ENCODE measurements around the gene APOBEC3G. TPM values are rescaled to one million over a fixed set of nuclear protein-coding genes. Genes with fewer than 3 reads are reported as not detected.

Gene APOBEC3G
- total and polyA plus RNA-seq, 9 donors = 2.6 to 5.4 (median 3.4) TPM

GRCh38 chr22:39103431-39103830 is 26.4 kb downstream of the APOBEC3G start:
- no peak for DNase-seq
- Histone ChIP-seq H3K4me1 (ENCODE audit: control insufficient read depth, insufficient read depth, low read length) (peaks cover 4% of the 10 kb centered on the region), H3K4me3 (ENCODE audit: low read length) (no peak overlapping the region), H3K9me3 (replicated peaks; ENCODE audit: control insufficient read depth, low read depth, low read length) (no peaks in the 10 kb centered on the region), H3K27ac (ENCODE audit: low read length) (no peak overlapping the region), H3K27me3 (ENCODE audit: control insufficient read depth, insufficient read depth, low read length) (peaks cover 2% of the 10 kb centered on the region), H3K36me3 (ENCODE audit: control insufficient read depth, insufficient read depth, low read length) (no peaks in the 10 kb centered on the region)
- 40% methylated on average over 1 of the region's 2 CpGs for WGBS (ENCODE audit: insufficient coverage)

- H3K36me3 ChIP-seq (ENCODE audit: control insufficient read depth, insufficient read depth, low read length) = no peaks in the 10 kb centered on the region
- 86% methylated on average over 1 of the region's 2 CpGs for WGBS (ENCODE audit: insufficient coverage)
- no peak overlapping the region for H3K27ac ChIP-seq (ENCODE audit: low read length)
- no peaks in the 10 kb centered on the region for H3K9me3 ChIP-seq (replicated peaks; ENCODE audit: control insufficient read depth, low read depth, low read length)
- no peak overlapping the region for H3K4me3 ChIP-seq (ENCODE audit: low read length)
- H3K27me3 ChIP-seq (ENCODE audit: control insufficient read depth, insufficient read depth, low read length) = peaks cover 6% of the 10 kb centered on the region
- H3K4me1 ChIP-seq (ENCODE audit: control insufficient read depth, insufficient read depth, low read length) = no peaks in the 10 kb centered on the region
- no peak for DNase-seq
These were observed 29.3 kb downstream of the APOBEC3G start for GRCh38 chr22:39106326-39106725.

GRCh38 chr22:39108487-39108886 is 31.4 kb downstream of the APOBEC3G start:
- no peak for DNase-seq
- Histone ChIP-seq H3K4me3 (ENCODE audit: low read length) (no peak overlapping the region), H3K9me3 (replicated peaks; ENCODE audit: control insufficient read depth, low read depth, low read length) (no peaks in the 10 kb centered on the region), H3K27me3 (ENCODE audit: control insufficient read depth, insufficient read depth, low read length) (peaks cover 8% of the 10 kb centered on the region), H3K36me3 (ENCODE audit: control insufficient read depth, insufficient read depth, low read length) (no peaks in the 10 kb centered on the region), H3K4me1 (ENCODE audit: control insufficient read depth, insufficient read depth, low read length) (no peaks in the 10 kb centered on the region), H3K27ac (ENCODE audit: low read length) (no peak overlapping the region)
- WGBS (ENCODE audit: insufficient coverage) = 97% methylated on average over 4 of the region's 4 CpGs

- H3K9me3 ChIP-seq (replicated peaks; ENCODE audit: control insufficient read depth, low read depth, low read length) = no peaks in the 10 kb centered on the region
- no peak overlapping the region for H3K4me3 ChIP-seq (ENCODE audit: low read length)
- DNase-seq = no peak
- no peaks in the 10 kb centered on the region for H3K4me1 ChIP-seq (ENCODE audit: control insufficient read depth, insufficient read depth, low read length)
- no peaks in the 10 kb centered on the region for H3K36me3 ChIP-seq (ENCODE audit: control insufficient read depth, insufficient read depth, low read length)
- peaks cover 15% of the 10 kb centered on the region for H3K27me3 ChIP-seq (ENCODE audit: control insufficient read depth, insufficient read depth, low read length)
- WGBS (ENCODE audit: insufficient coverage) = 77% methylated on average over 7 of the region's 9 CpGs
- no peak overlapping the region for H3K27ac ChIP-seq (ENCODE audit: low read length)
These were observed 32.3 kb downstream of the APOBEC3G start for GRCh38 chr22:39109361-39109760.

- no peaks in the 10 kb centered on the region for H3K9me3 ChIP-seq (replicated peaks; ENCODE audit: control insufficient read depth, low read depth, low read length)
- no peaks in the 10 kb centered on the region for H3K36me3 ChIP-seq (ENCODE audit: control insufficient read depth, insufficient read depth, low read length)
- H3K27ac ChIP-seq (ENCODE audit: low read length) = no peak overlapping the region
- H3K27me3 ChIP-seq (ENCODE audit: control insufficient read depth, insufficient read depth, low read length) = peaks cover 28% of the 10 kb centered on the region
- 42% methylated on average over 9 of the region's 15 CpGs for WGBS (ENCODE audit: insufficient coverage)
- no peak for DNase-seq
- H3K4me1 ChIP-seq (ENCODE audit: control insufficient read depth, insufficient read depth, low read length) = no peaks in the 10 kb centered on the region
- H3K4me3 ChIP-seq (ENCODE audit: low read length) = no peak overlapping the region
These were observed 33.8 kb downstream of the APOBEC3G start for GRCh38 chr22:39110631-39111561.

- WGBS (ENCODE audit: insufficient coverage) = 4% methylated on average over 3 of the region's 6 CpGs
- no peaks in the 10 kb centered on the region for H3K36me3 ChIP-seq (ENCODE audit: control insufficient read depth, insufficient read depth, low read length)
- no peak overlapping the region for H3K27ac ChIP-seq (ENCODE audit: low read length)
- no peaks in the 10 kb centered on the region for H3K9me3 ChIP-seq (replicated peaks; ENCODE audit: control insufficient read depth, low read depth, low read length)
- H3K27me3 ChIP-seq (ENCODE audit: control insufficient read depth, insufficient read depth, low read length) = peaks cover 44% of the 10 kb centered on the region
- H3K4me1 ChIP-seq (ENCODE audit: control insufficient read depth, insufficient read depth, low read length) = no peaks in the 10 kb centered on the region
- no peak overlapping the region for H3K4me3 ChIP-seq (ENCODE audit: low read length)
- DNase-seq = no peak
These were observed 37.0 kb downstream of the APOBEC3G start for GRCh38 chr22:39114112-39114511.

GRCh38 chr22:39115570-39115969 is 38.5 kb downstream of the APOBEC3G start:
- WGBS (ENCODE audit: insufficient coverage) = no CpG with 5 or more reads among the region's 2 CpGs
- no peak overlapping the region for H3K4me3 ChIP-seq (ENCODE audit: low read length)
- no peaks in the 10 kb centered on the region for H3K36me3 ChIP-seq (ENCODE audit: control insufficient read depth, insufficient read depth, low read length)
- H3K9me3 ChIP-seq (replicated peaks; ENCODE audit: control insufficient read depth, low read depth, low read length) = no peaks in the 10 kb centered on the region
- DNase-seq = no peak
- H3K4me1 ChIP-seq (ENCODE audit: control insufficient read depth, insufficient read depth, low read length) = no peaks in the 10 kb centered on the region
- H3K27ac ChIP-seq (ENCODE audit: low read length) = no peak overlapping the region
- peaks cover 42% of the 10 kb centered on the region for H3K27me3 ChIP-seq (ENCODE audit: control insufficient read depth, insufficient read depth, low read length)

- 80% methylated on average over 3 of the region's 9 CpGs for WGBS (ENCODE audit: insufficient coverage)
- DNase-seq = no peak
- peaks cover 39% of the 10 kb centered on the region for H3K27me3 ChIP-seq (ENCODE audit: control insufficient read depth, insufficient read depth, low read length)
- no peaks in the 10 kb centered on the region for H3K36me3 ChIP-seq (ENCODE audit: control insufficient read depth, insufficient read depth, low read length)
- no peaks in the 10 kb centered on the region for H3K9me3 ChIP-seq (replicated peaks; ENCODE audit: control insufficient read depth, low read depth, low read length)
- H3K4me1 ChIP-seq (ENCODE audit: control insufficient read depth, insufficient read depth, low read length) = no peaks in the 10 kb centered on the region
- no peak overlapping the region for H3K4me3 ChIP-seq (ENCODE audit: low read length)
- H3K27ac ChIP-seq (ENCODE audit: low read length) = no peak overlapping the region
These were observed 39.0 kb downstream of the APOBEC3G start for GRCh38 chr22:39115977-39116621.

GRCh38 chr22:39117585-39118191 is 40.6 kb downstream of the APOBEC3G start:
- no peaks in the 10 kb centered on the region for H3K9me3 ChIP-seq (replicated peaks; ENCODE audit: control insufficient read depth, low read depth, low read length)
- no peak overlapping the region for H3K27ac ChIP-seq (ENCODE audit: low read length)
- H3K4me3 ChIP-seq (ENCODE audit: low read length) = no peak overlapping the region
- DNase-seq = peak; percentile 51
- peaks cover 36% of the 10 kb centered on the region for H3K27me3 ChIP-seq (ENCODE audit: control insufficient read depth, insufficient read depth, low read length)
- H3K4me1 ChIP-seq (ENCODE audit: control insufficient read depth, insufficient read depth, low read length) = no peaks in the 10 kb centered on the region
- WGBS (ENCODE audit: insufficient coverage) = 62% methylated on average over 6 of the region's 14 CpGs
- H3K36me3 ChIP-seq (ENCODE audit: control insufficient read depth, insufficient read depth, low read length) = no peaks in the 10 kb centered on the region

GRCh38 chr22:39120983-39121382 is 43.9 kb downstream of the APOBEC3G start:
- Histone ChIP-seq H3K4me1 (ENCODE audit: control insufficient read depth, insufficient read depth, low read length) (peaks cover 4% of the 10 kb centered on the region), H3K9me3 (replicated peaks; ENCODE audit: control insufficient read depth, low read depth, low read length) (no peaks in the 10 kb centered on the region), H3K36me3 (ENCODE audit: control insufficient read depth, insufficient read depth, low read length) (no peaks in the 10 kb centered on the region), H3K27me3 (ENCODE audit: control insufficient read depth, insufficient read depth, low read length) (peaks cover 18% of the 10 kb centered on the region), H3K4me3 (ENCODE audit: low read length) (no peak overlapping the region), H3K27ac (ENCODE audit: low read length) (no peak overlapping the region)
- DNase-seq = no peak
- 60% methylated on average over 1 of the region's 4 CpGs for WGBS (ENCODE audit: insufficient coverage)
